Heart left ventricle (tissue), 16 donors: Measurements from ENCODE around the gene ZBTB8OS. TPM values are rescaled to one million over a fixed set of nuclear protein-coding genes. Genes with fewer than 3 reads are reported as not detected.
"Not testable (repeated sequence)": the region's sequence is repeated elsewhere in the genome, so short reads cannot be mapped to it uniquely, and the experiment has no call there.

Source experiments
- ATAC-seq, 4 donors: fragments of 200-7000 bp; cut with Tn5 transposase; one replicate each; pipeline ENCODE4 v1.9.1; 2020 to 2022; ENCODE audit warnings: moderate library complexity in 4 of 4, mild to moderate bottlenecking in 3 of 4, moderate number of reproducible peaks in 1 of 4
- DNase-seq, 5 donors: peaks; one replicate each; pipeline ENCODE4 v3.0.0-alpha.2; 2020
- H3K27ac ChIP-seq, 12 donors: fragments of 200-600 bp; sonication (generic) in 4 of 12; one replicate each; pipeline versions ENCODE4 v1.5.0 to v1.8.0; 2016 to 2022; ENCODE audit warnings: mild to moderate bottlenecking in 2 of 12
- H3K27me3 ChIP-seq, 9 donors: fragments of 200-600 bp; sonication (generic) in 2 of 9; one replicate each; pipeline versions ENCODE4 v1.5.1 to v1.8.0; 2016 to 2022; ENCODE audit warnings: mild to moderate bottlenecking in 3 of 9
- H3K36me3 ChIP-seq, 9 donors: fragments of 200-600 bp; sonication (generic) in 2 of 9; one replicate each; pipeline versions ENCODE4 v1.5.0 to v1.8.0; 2018 to 2022; ENCODE audit warnings: mild to moderate bottlenecking in 2 of 9
- H3K4me1 ChIP-seq, 12 donors: fragments of 200-600 bp; sonication (generic) in 4 of 12; one replicate each; pipeline versions ENCODE4 v1.5.0 to v1.8.0; 2016 to 2022; ENCODE audit warnings: mild to moderate bottlenecking in 3 of 12
- H3K4me3 ChIP-seq, 12 donors: fragments of 200-600 bp; sonication (generic) in 4 of 12; one replicate each; pipeline versions ENCODE4 v1.5.0 to v1.8.0; 2017 to 2022; ENCODE audit warnings: mild to moderate bottlenecking in 9 of 12, moderate library complexity in 4 of 12
- H3K9me3 ChIP-seq, 12 donors: fragments of 200-600 bp; sonication (generic) in 4 of 12; one replicate each; pipeline versions ENCODE4 v1.5.0 to v1.8.0; 2016 to 2022; ENCODE audit warnings: mild to moderate bottlenecking in 1 of 12
- CTCF ChIP-seq, 12 donors: fragments of 200-600 bp; sonication (generic) in 4 of 12; IDR thresholded peaks; one replicate each; pipeline versions ENCODE4 v1.5.0 to v1.8.0; 2018 to 2022; ENCODE audit warnings: antibody characterized with exemption in 12 of 12, mild to moderate bottlenecking in 5 of 12
- POLR2A ChIP-seq, 2 donors: fragments of 450-650 bp; IDR thresholded peaks; one replicate each; pipeline ENCODE4 v1.6.1; 2017; ENCODE audit warnings: antibody characterized with exemption in 2 of 2, mild to moderate bottlenecking in 2 of 2, moderate library complexity in 2 of 2
- WGBS, 4 donors: extraction: QIAGEN DNeasy Blood & Tissue Kit in 2 of 4; methylation state at CpG; one replicate each; pipeline versions ENCODE4 v1.1.5 to v1.1.7; 2013 to 2018; 5-methylcytosine and 5-hydroxymethylcytosine counted together
- intact Hi-C, 10 donors: fragments of 100-400 bp; cut with DNase I; formaldehyde crosslinking; loops; one replicate each; pipeline versions ENCODE4 v1.11.1 to v1.14.2; 2022
- polyA plus RNA-seq, 2 donors: library from polyadenylated mRNA; stranded (reverse); fragments of 200-250 nt; gene quantifications; one replicate each; pipeline ENCODE4 v1.2.3, GENCODE V29; 2013
- total RNA-seq, 9 donors: library from RNA; depleted of rRNA in 2 of 9; stranded (reverse); fragments of >200 nt in 2 of 9; fragmentation: NEBNext Ultra II Directional in 3 of 9; extraction: Animal tissue kit (Norgen Biotek cat#: 25700) in 3 of 9; gene quantifications; one replicate each; pipeline versions ENCODE4 v1.1.0 to v1.2.4, GENCODE V29; 2016 to 2023
- donor health status: ischemic (EF 13 %, LVEDD 7.1; RV severe dilation, severe dysfunction).
- donor health status: healthy with polysubstance abuse.
- donor health status: DM: no; HTN: yes; CAD: no.
- donor health status: DM: no; HTN: no; CAD: no.
- donor health status: ischemic (EF 25% LVEDD 6.9; RV normal size, moderate dysfunction).
- donor health status: ischemic (EF 25% LVEDD 5.7; RV mildly dilated, moderate dysfunction).
- donor health status: healthy.
- donor health status: DM: yes; HTN: yes; CAD: no.
- donor health status: ischemic (EF 35%, LVEDD 5.7; RV mildly dilated, moderate dysfunction).
- donor health status: nonischemic (EF 11% LVEDD 7.7; RV severe dilation, severe dysfunction).
- donor health status: DM: yes; HTN: yes; CAD: no.
- donor health status: PGD.
- donor health status: ischemic (EF 29% LVEDD 5.4; RV normal size, mild dysfunction).
- donor health status: nonischemic (EF 23%, LVEDD 6.1; RV moderate dilation, normal function).

Gene ZBTB8OS
- total and polyA plus RNA-seq, 11 donors: 16.5 to 60.3 (median 34.3) TPM

GRCh38 chr1:32676945-32677344 lies 26.6 kb upstream of the ZBTB8OS start:
- H3K4me3 ChIP-seq: no peak overlapping the region
- no peaks in the 10 kb centered on the region for H3K9me3 ChIP-seq
- intact Hi-C loops: no loop called here
- H3K4me1 ChIP-seq: peaks cover 0 to 8% (median 2%) of the 10 kb centered on the region in 12 donors
- no peak overlapping the region for H3K27ac ChIP-seq
- no peaks in the 10 kb centered on the region for H3K27me3 ChIP-seq
- DNase-seq (no peak), ATAC-seq (no peak)
- H3K36me3 ChIP-seq: peaks cover 0 to 100% (median 96%) of the 10 kb centered on the region in 9 donors
- 52 to 69% (median 55%) methylated on average over 3 of the region's 3 CpGs for WGBS, 4 donors
- TF ChIP-seq POLR2A (IDR thresholded peaks at IDR 0.05) (no peak), CTCF (IDR thresholded peaks at IDR 0.05) (no peak)

- H3K27me3 ChIP-seq, intact Hi-C loops, H3K27ac ChIP-seq, DNase-seq, H3K9me3 ChIP-seq, ATAC-seq, H3K4me3 ChIP-seq: not testable (repeated sequence)
- Histone ChIP-seq H3K4me1 (peaks cover 0 to 12% (median 0%) of the 10 kb centered on the region in 12 donors), H3K36me3 (peaks cover 0 to 100% (median 99%) of the 10 kb centered on the region in 9 donors)
- WGBS, 4 donors: 95 to 96% (median 96%) methylated on average over 5 of the region's 5 CpGs
Measured at GRCh38 chr1:32668716-32669115, 18.4 kb upstream of the ZBTB8OS start.

GRCh38 chr1:32666901-32667566 lies 16.7 kb upstream of the ZBTB8OS start:
- DNase-seq: no peak
- Histone ChIP-seq H3K27ac (no peak overlapping the region), H3K36me3 (peaks cover 0 to 100% (median 99%) of the 10 kb centered on the region in 9 donors), H3K4me3 (no peak overlapping the region), H3K9me3 (no peaks in the 10 kb centered on the region), H3K4me1 (peaks cover 0 to 12% (median 0%) of the 10 kb centered on the region in 12 donors), H3K27me3 (no peaks in the 10 kb centered on the region)
- intact Hi-C loops: no loop called here
- WGBS, 4 donors: 71 to 75% (median 73%) methylated on average over 12 of the region's 12 CpGs
- TF ChIP-seq CTCF (IDR thresholded peaks at IDR 0.05) (no peak), POLR2A (IDR thresholded peaks at IDR 0.05) (no peak)
- ATAC-seq: no peak

GRCh38 chr1:32665915-32666314 lies 15.6 kb upstream of the ZBTB8OS start:
- no peak for TF ChIP-seq CTCF (IDR thresholded peaks at IDR 0.05)
- TF ChIP-seq POLR2A (IDR thresholded peaks at IDR 0.05): no peak
- H3K4me1 ChIP-seq: peaks cover 0 to 12% (median 0%) of the 10 kb centered on the region in 12 donors
- WGBS, 4 donors: 21 to 34% (median 29%) methylated on average over 1 of the region's 1 CpG
- H3K9me3 ChIP-seq: no peaks in the 10 kb centered on the region
- DNase-seq (no peak), ATAC-seq (no peak)
- H3K27me3 ChIP-seq: no peaks in the 10 kb centered on the region
- H3K36me3 ChIP-seq: peaks cover 0 to 100% (median 99%) of the 10 kb centered on the region in 9 donors
- no peak overlapping the region for H3K27ac ChIP-seq
- intact Hi-C loops: no loop called here
- no peak overlapping the region for H3K4me3 ChIP-seq

- ATAC-seq (no peak), DNase-seq (no peak)
- no peaks in the 10 kb centered on the region for H3K9me3 ChIP-seq
- peaks cover 0 to 16% (median 2%) of the 10 kb centered on the region in 12 donors for H3K4me1 ChIP-seq
- no peak overlapping the region for H3K4me3 ChIP-seq
- no peak for TF ChIP-seq CTCF (IDR thresholded peaks at IDR 0.05)
- TF ChIP-seq POLR2A (IDR thresholded peaks at IDR 0.05): no peak
- no peaks in the 10 kb centered on the region for H3K27me3 ChIP-seq
- H3K27ac ChIP-seq: no peak overlapping the region
- peaks cover 0 to 100% (median 99%) of the 10 kb centered on the region in 9 donors for H3K36me3 ChIP-seq
- intact Hi-C loops: no loop called here
- WGBS, 4 donors: 88 to 93% (median 92%) methylated on average over 1 of the region's 1 CpG
Measured at GRCh38 chr1:32659581-32659980, 9.2 kb upstream of the ZBTB8OS start.
